HCT116 (cell line): ENCODE results near the gene TAAR6. TPM values are rescaled to one million over a fixed set of nuclear protein-coding genes. Genes with fewer than 3 reads are reported as not detected.

Experiments used
- ATAC-seq: fragments of 200-7000 bp; cut with Tn5 transposase; 2 replicates; pipeline ENCODE4 v1.9.1; 2020; ENCODE audit warnings: mild to moderate bottlenecking, moderate library complexity
- BruUV-seq: library from RNA; stranded (reverse); fragments of 400-500 nt; replicated peaks from 2 replicates; lab custom pipeline; 2021; lab: Mats Ljungman, UMichigan
- CTCF ChIA-PET: fragments of 300-600 bp; sonication (Branson Sonifier 250); formaldehyde crosslinking; loops from one replicate; lab custom pipeline; 2021; ENCODE audit warnings: antibody characterized with exemption; lab: Charles Lee
- POLR2A ChIA-PET: fragments of 300-600, 350-600 bp; sonication (Branson Sonifier 250); formaldehyde crosslinking; loops from one replicate; lab custom pipeline; 2021; ENCODE audit warnings: antibody characterized with exemption; lab: Charles Lee
- RAD21 ChIA-PET, 2 experiments: fragments of 300-600 bp; sonication (Branson Sonifier 250); formaldehyde crosslinking; loops; one replicate each; lab custom pipeline; 2023; ENCODE audit warnings: low total read pairs in 2 of 2; ENCODE audit not compliant: uncharacterized antibody in 2 of 2, unreplicated experiment in 2 of 2, low non-redundant PET in 1 of 2; lab: Charles Lee
- DNase-seq: peaks from one replicate; pipeline ENCODE4 v3.0.0-alpha.2; 2010; ENCODE audit warnings: low read depth, low spot score
- H2AFZ ChIP-seq: fragments of 200-600 bp; shearing (Covaris generic), sonication (generic); 2 replicates; pipeline ENCODE4 v1.6.1; 2017; ENCODE audit warnings: low read depth, mixed run types, mixed read lengths, antibody characterized with exemption, low read length; ENCODE audit not compliant: poor library complexity, severe bottlenecking
- H3K27ac ChIP-seq: 2 replicates; pipeline ENCODE4 v1.5.1; 2012; ENCODE audit warnings: low read depth, low read length
- H3K27me3 ChIP-seq: fragments of 200-600 bp; sonication (generic); 2 replicates; pipeline ENCODE4 v1.6.1; 2016; ENCODE audit warnings: mixed run types, low read length, mixed read lengths; ENCODE audit not compliant: insufficient read depth
- H3K36me3 ChIP-seq, 2 experiments: fragments of 200-500 bp in 1 of 2; fragments of 200-600 bp in 1 of 2; sonication (Bioruptor generic) in 1 of 2; sonication (generic) in 1 of 2; 2 replicates each; pipeline versions ENCODE4 v1.5.1 to v1.6.1; 2014 to 2016; ENCODE audit warnings: low read length in 2 of 2, inconsistent platforms in 1 of 2, mixed read lengths in 1 of 2, mixed run types in 1 of 2; ENCODE audit not compliant: insufficient read depth in 2 of 2, control insufficient read depth in 1 of 2
- H3K4me1 ChIP-seq, 2 experiments: fragments of 200-600 bp in 1 of 2; sonication (generic) in 1 of 2; 2 replicates each; pipeline versions ENCODE4 v1.5.1 to v1.6.1; 2012 to 2017; ENCODE audit warnings: low read length in 2 of 2, inconsistent platforms in 1 of 2, mild to moderate bottlenecking in 1 of 2, mixed read lengths in 1 of 2, mixed run types in 1 of 2, moderate library complexity in 1 of 2; ENCODE audit not compliant: insufficient read depth in 2 of 2, control insufficient read depth in 1 of 2
- H3K4me2 ChIP-seq: fragments of 200-600 bp; sonication (generic); 2 replicates; pipeline ENCODE4 v1.6.1; 2017; ENCODE audit warnings: mixed run types, low read length, mixed read lengths
- H3K4me3 ChIP-seq, 2 experiments: fragments of 200-600 bp in 1 of 2; sonication (generic) in 1 of 2; replicated peaks in 1 of 2; 2 replicates each; pipeline ENCODE4 v1.5.1; 2011 to 2016; ENCODE audit warnings: low read length in 2 of 2, control low read depth in 1 of 2, low read depth in 1 of 2, mild to moderate bottlenecking in 1 of 2, mixed read lengths in 1 of 2, mixed run types in 1 of 2
- H3K79me2 ChIP-seq: fragments of 200-600 bp; sonication (generic); 2 replicates; pipeline ENCODE4 v1.6.1; 2017; ENCODE audit warnings: mild to moderate bottlenecking, mixed run types, low read length, moderate library complexity, mixed read lengths; ENCODE audit not compliant: insufficient read depth
- H3K9ac ChIP-seq: fragments of 200-600 bp; sonication (generic); 2 replicates; pipeline ENCODE4 v1.6.1; 2016; ENCODE audit warnings: low read length, mixed read lengths
- H3K9me2 ChIP-seq: fragments of 200-600 bp; sonication (generic), shearing (Covaris generic); 2 replicates; pipeline ENCODE4 v1.6.1; 2017; ENCODE audit warnings: mixed run types, mild to moderate bottlenecking, moderate library complexity; ENCODE audit not compliant: insufficient read depth
- H3K9me3 ChIP-seq, 2 experiments: fragments of 200-500 bp in 1 of 2; fragments of 200-600 bp in 1 of 2; sonication (Bioruptor generic) in 1 of 2; sonication (generic) in 1 of 2; 2 replicates each; pipeline ENCODE4 v1.6.1; 2014 to 2017; ENCODE audit warnings: low read length in 2 of 2, mixed read lengths in 2 of 2, inconsistent platforms in 1 of 2, low read depth in 1 of 2, mild to moderate bottlenecking in 1 of 2, mixed run types in 1 of 2, moderate library complexity in 1 of 2; ENCODE audit not compliant: control insufficient read depth in 1 of 2, insufficient read depth in 1 of 2
- H4K20me1 ChIP-seq: fragments of 200-600 bp; sonication (generic), shearing (Covaris generic); 2 replicates; pipeline ENCODE4 v1.6.1; 2017; ENCODE audit warnings: mixed run types, mild to moderate bottlenecking, moderate library complexity; ENCODE audit not compliant: insufficient read depth
- ATF3 ChIP-seq: IDR thresholded peaks from 2 replicates; pipeline ENCODE4 v1.6.1; 2012
- CBX3 ChIP-seq: IDR thresholded peaks from 2 replicates; pipeline ENCODE4 v1.6.1; 2012; ENCODE audit warnings: low read depth
- CEBPB ChIP-seq: IDR thresholded peaks from 2 replicates; pipeline ENCODE4 v1.6.1; 2012; ENCODE audit warnings: low read depth
- CTCF ChIP-seq, 3 experiments: fragments of 200-600 bp in 1 of 3; sonication (generic) in 1 of 3; IDR thresholded peaks in 2 of 3; conservative IDR thresholded peaks in 1 of 3; 2 replicates each; pipeline ENCODE4 v1.5.1; 2012 to 2017; ENCODE audit warnings: low read depth in 2 of 3, low read length in 2 of 3, antibody characterized with exemption in 1 of 3, borderline replicate concordance in 1 of 3, control low read depth in 1 of 3, mild to moderate bottlenecking in 1 of 3, mixed read lengths in 1 of 3, mixed run types in 1 of 3, moderate library complexity in 1 of 3; ENCODE audit not compliant: insufficient read depth in 1 of 3
- EGR1 ChIP-seq: IDR thresholded peaks from 2 replicates; pipeline ENCODE4 v1.6.1; 2012; ENCODE audit warnings: low read depth
- ELF1 ChIP-seq: IDR thresholded peaks from 2 replicates; pipeline ENCODE4 v1.6.1; 2012; ENCODE audit warnings: low read depth, borderline replicate concordance
- EZH2 ChIP-seq: fragments of 200-600 bp; sonication (generic); IDR thresholded peaks from 2 replicates; pipeline ENCODE4 v1.6.1; 2017; ENCODE audit warnings: antibody characterized with exemption, mixed run types
- EZH2phosphoT487 ChIP-seq: fragments of 200-600 bp; IDR thresholded peaks from 2 replicates; pipeline ENCODE4 v1.6.1; 2018; ENCODE audit warnings: antibody characterized with exemption, borderline replicate concordance
- FOSL1 ChIP-seq: IDR thresholded peaks from 2 replicates; pipeline ENCODE4 v1.6.1; 2012; ENCODE audit warnings: low read depth
- JUND ChIP-seq: IDR thresholded peaks from 2 replicates; pipeline ENCODE4 v1.6.1; 2012
- MAX ChIP-seq: IDR thresholded peaks from 2 replicates; pipeline ENCODE4 v1.6.1; 2012
- POLR2A ChIP-seq: IDR thresholded peaks from 2 replicates; pipeline ENCODE4 v1.7.0; 2011; ENCODE audit warnings: borderline replicate concordance; ENCODE audit not compliant: insufficient read depth, insufficient read length; ENCODE audit errors: extremely low read depth
- POLR2AphosphoS5 ChIP-seq: IDR thresholded peaks from 2 replicates; pipeline ENCODE4 v1.6.1; 2011; ENCODE audit warnings: mild to moderate bottlenecking, low read depth, low read length, moderate library complexity
- RAD21 ChIP-seq: IDR thresholded peaks from 2 replicates; pipeline ENCODE4 v1.6.1; 2012; ENCODE audit warnings: low read depth, mild to moderate bottlenecking
- SIN3A ChIP-seq: IDR thresholded peaks from 2 replicates; pipeline ENCODE4 v1.6.1; 2012; ENCODE audit warnings: low read depth
- SP1 ChIP-seq: IDR thresholded peaks from 2 replicates; pipeline ENCODE4 v1.6.1; 2012; ENCODE audit warnings: low read depth
- SRF ChIP-seq: IDR thresholded peaks from 2 replicates; pipeline ENCODE4 v1.6.1; 2012; ENCODE audit warnings: low read depth
- YY1 ChIP-seq: IDR thresholded peaks from 2 replicates; pipeline ENCODE4 v1.6.1; 2011; ENCODE audit warnings: low read length, low read depth, moderate library complexity, mild to moderate bottlenecking; ENCODE audit not compliant: insufficient replicate concordance; ENCODE audit errors: extremely low read depth
- ZBTB33 ChIP-seq: IDR thresholded peaks from 2 replicates; pipeline ENCODE4 v1.6.1; 2011; ENCODE audit warnings: mild to moderate bottlenecking, low read length, moderate library complexity; ENCODE audit not compliant: insufficient replicate concordance; ENCODE audit errors: extremely low read depth
- ZFX ChIP-seq: fragments of 450-650 bp; IDR thresholded peaks from 2 replicates; pipeline ENCODE4 v1.6.1; 2017
- ZNF274 ChIP-seq: fragments of 200-500 bp; sonication (Bioruptor generic); IDR thresholded peaks from 2 replicates; pipeline ENCODE4 v1.6.1; 2014; ENCODE audit warnings: mild to moderate bottlenecking, low read depth, low read length, inconsistent platforms
- intact Hi-C: fragments of 100-400 bp; cut with micrococcal nuclease; formaldehyde crosslinking; loops from 2 replicates; pipeline ENCODE4 v1.10.0; 2022
- total RNA-seq: library from RNA; stranded (reverse); gene quantifications from one replicate; pipeline ENCODE4 v1.2.1, GENCODE V29; 2021; ENCODE audit not compliant: unreplicated experiment

Gene TAAR6
- total RNA-seq, 1 experiment from 2014 or later, result not detected

GRCh38 chr6:132526461-132526860 lies 43.7 kb upstream of the TAAR6 start (continued):
- no peak for TF ChIP-seq ZBTB33

DNA sequence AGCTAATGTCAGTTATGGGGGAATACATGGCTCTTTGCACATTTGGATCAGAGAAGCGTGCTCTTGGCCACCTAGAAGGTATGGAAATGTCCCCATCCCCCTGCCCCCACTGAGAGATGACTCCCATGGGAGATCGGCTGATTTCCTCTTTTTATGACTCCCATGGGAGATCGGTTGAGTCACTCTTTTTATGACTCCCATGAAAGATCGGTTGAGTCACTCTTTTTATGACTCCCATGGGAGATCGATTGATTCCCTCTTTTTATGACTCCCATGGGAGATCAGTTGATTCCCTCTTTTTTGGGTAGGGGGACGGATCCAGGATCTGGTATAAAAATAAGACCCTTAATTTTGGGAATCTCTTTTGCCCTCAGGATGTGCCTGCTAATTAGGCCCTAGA lies 42.3 kb upstream of the TAAR6 start:
- Histone ChIP-seq H3K36me3 (no peaks in the 10 kb centered on the region), H3K4me3 (peak overlapping the region; percentile 9 to 38; a peak in 3 of 4 replicates), H3K9me2 (no peaks in the 10 kb centered on the region), H3K27ac (no peak overlapping the region), H3K4me1 (peaks cover 20 to 27% of the 10 kb centered on the region in 2 experiments), H3K9me3 (no peaks in the 10 kb centered on the region), H3K9ac (no peak overlapping the region), H2AFZ (peak overlapping the region; percentile 87), H3K79me2 (no peaks in the 10 kb centered on the region), H3K4me2 (peak overlapping the region; percentile 78), H4K20me1 (no peaks in the 10 kb centered on the region), H3K27me3 (peaks cover 12% of the 10 kb centered on the region; the same call in 1 of the 2 replicates)
- intact Hi-C loops, result loop anchor here (5.0 kb wide), 1 partner anchor 285 kb away; the partner anchor contains the start of gene RPS12
- ChIA-PET RAD21 (no interaction called here), POLR2A (interaction anchor here (1.6 kb wide), 1 partner anchor 10 kb away, joined by 3 read pairs; no protein-coding TSS in a partner anchor), CTCF (no interaction called here)
- DNase-seq (peak; percentile 83), ATAC-seq (peak; percentile 84)
- no TSS peak for BruUV-seq
- no peak for TF ChIP-seq POLR2A
- peak; percentile 84 for TF ChIP-seq SP1
- peak; percentile 95 for TF ChIP-seq CBX3
- peak; percentile 50 for TF ChIP-seq CEBPB
- TF ChIP-seq RAD21, result no peak
- TF ChIP-seq JUND, result peak; percentile 99
- TF ChIP-seq ATF3, result no peak; the same call in 1 of the 2 replicates
- TF ChIP-seq ZNF274, result no peak
- peak; percentile 51 for TF ChIP-seq MAX
- TF ChIP-seq YY1, result peak; percentile 21
- no peak for TF ChIP-seq ELF1
- TF ChIP-seq ZBTB33, result no peak
- no peak for TF ChIP-seq CTCF (IDR thresholded peaks at IDR 0.05 in 2 of 3, conservative IDR thresholded peaks at IDR 0.05 in 1 of 3; ENCODE audit: borderline replicate concordance in 1 of 3, insufficient read depth in 1 of 3, low read depth in 2 of 3, low read length in 2 of 3)
- TF ChIP-seq SIN3A, result peak; percentile 40; the same call in 1 of the 2 replicates
- no peak for TF ChIP-seq EGR1
- TF ChIP-seq POLR2AphosphoS5, result peak; percentile 49; the same call in 1 of the 2 replicates
- TF ChIP-seq ZFX, result no peak
- TF ChIP-seq SRF, result peak; percentile 69
- no peak for TF ChIP-seq EZH2
- TF ChIP-seq FOSL1, result peak; percentile 99
- TF ChIP-seq EZH2phosphoT487, result no peak
